GM21360 (cell line): ENCODE measurements around the gene HAP1.
"Not testable (repeated sequence)": the region's sequence is repeated elsewhere in the genome, so short reads cannot be mapped to it uniquely, and the experiment has no call there.

Experiments used
- ATAC-seq: cut with Tn5 transposase; IDR thresholded peaks from one replicate; pipeline ENCODE4 v1.9.1; 2021; ENCODE audit warnings: mild to moderate bottlenecking, moderate library complexity; ENCODE audit not compliant: unreplicated experiment

The HAP1 gene, protein sequence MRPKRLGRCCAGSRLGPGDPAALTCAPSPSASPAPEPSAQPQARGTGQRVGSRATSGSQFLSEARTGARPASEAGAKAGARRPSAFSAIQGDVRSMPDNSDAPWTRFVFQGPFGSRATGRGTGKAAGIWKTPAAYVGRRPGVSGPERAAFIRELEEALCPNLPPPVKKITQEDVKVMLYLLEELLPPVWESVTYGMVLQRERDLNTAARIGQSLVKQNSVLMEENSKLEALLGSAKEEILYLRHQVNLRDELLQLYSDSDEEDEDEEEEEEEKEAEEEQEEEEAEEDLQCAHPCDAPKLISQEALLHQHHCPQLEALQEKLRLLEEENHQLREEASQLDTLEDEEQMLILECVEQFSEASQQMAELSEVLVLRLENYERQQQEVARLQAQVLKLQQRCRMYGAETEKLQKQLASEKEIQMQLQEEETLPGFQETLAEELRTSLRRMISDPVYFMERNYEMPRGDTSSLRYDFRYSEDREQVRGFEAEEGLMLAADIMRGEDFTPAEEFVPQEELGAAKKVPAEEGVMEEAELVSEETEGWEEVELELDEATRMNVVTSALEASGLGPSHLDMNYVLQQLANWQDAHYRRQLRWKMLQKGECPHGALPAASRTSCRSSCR

DNA sequence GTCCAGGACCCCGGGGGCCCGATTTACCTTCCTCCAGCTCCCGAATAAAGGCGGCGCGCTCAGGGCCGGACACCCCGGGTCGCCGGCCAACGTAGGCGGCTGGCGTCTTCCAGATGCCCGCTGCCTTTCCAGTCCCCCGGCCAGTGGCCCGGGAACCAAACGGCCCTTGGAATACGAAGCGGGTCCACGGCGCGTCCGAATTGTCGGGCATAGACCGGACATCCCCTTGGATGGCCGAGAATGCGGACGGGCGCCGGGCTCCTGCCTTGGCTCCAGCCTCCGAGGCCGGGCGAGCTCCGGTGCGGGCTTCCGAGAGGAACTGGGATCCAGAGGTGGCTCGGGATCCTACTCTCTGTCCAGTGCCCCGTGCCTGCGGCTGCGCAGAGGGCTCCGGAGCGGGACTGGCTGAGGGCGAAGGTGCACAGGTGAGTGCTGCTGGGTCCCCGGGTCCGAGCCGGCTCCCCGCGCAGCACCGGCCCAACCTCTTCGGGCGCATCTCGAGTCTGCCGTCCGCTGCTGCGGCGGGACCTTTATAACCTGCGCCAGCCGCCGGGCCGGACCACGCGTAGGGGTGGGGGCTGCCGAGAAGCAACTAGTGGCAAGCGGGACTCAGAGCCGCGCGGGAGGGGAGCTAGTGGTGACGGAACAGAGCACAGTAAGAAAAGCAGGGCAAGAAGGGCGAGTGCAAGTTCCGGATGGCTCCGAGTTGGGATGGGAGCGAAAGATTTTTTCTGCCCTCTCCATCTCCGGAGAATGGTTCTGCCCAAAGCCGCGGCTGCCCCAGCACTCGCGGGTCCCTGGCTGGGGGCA, at the start of gene HAP1:
Gene HAP1 (minus strand): TSS at position 505 of the 810 bp plus-strand sequence. CDS start 9 bp downstream, at position 496.
- no peak for ATAC-seq

DNA sequence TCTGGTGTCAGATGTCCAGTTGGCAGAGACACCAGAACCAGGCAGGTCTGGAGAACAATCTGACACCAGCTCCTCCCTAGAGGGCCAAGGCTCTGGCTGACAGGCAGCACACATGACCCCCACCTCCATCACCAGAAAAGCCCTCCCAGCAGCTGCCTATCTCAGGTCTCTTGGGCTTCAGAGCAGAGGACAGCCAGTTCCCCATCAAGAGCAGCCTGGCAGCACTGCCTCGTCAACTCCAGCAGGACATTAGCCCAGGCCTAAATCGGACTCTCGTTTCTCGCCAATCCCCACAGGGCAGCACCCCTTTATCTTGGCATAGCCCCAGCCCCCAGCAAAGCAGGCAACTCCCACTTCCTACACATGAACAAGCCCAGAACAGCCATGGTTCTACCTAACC, 47.7 kb upstream of the HAP1 start:
- no peak for ATAC-seq

DNA sequence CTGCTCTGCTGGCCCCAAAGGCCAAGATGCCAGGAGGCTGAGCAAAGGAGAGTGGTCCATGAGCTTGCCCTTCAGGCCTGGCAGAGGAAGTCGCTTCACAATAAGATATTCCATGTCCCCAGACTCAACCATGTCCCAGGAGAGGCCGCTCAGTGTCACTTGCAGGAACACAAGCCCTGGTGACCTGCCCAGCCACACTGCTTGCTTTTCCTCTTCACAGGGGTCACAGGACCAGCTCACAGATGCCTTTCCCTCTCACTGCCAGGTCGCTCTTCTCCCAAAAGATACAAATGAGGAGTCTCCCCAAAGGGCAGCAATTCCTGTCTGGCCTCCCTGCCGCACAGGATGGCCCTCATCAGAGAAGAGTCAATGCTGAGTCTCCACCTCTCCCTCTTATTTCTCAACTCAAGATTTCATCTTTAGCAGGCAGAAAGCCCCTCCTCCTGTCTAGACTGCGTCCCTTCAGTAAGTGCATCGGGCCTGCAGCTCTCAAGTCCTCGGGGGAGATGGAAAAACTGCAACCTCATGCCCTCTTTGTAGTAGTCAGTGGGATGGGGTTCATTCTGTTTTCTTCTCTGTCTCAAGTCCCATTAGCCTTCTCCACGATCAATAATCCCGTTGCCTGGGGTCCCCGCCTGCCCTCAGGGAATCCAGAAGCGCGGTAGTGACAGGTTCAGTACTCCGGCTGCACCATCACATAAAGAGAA, 47.1 kb upstream of the HAP1 start:
- ATAC-seq, result no peak

DNA sequence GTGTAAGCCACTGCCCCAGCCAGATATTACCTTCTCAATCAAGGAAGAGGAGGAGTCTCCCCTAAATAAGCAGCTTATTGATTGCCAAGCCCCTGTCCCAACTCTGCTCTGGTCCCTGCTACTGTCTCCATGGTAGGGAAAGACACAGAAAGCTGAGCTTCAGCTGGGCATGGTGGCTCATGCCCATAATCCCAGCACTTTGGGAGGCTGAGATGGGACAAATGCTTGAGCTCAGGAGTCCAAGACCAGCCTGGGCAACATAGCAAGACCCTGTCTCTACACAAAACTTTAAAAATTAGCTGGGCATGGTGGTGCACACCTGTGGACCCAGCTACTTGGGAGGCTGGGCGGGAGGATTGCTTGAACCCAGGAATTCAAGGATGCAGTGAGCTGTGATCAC, 45.5 kb upstream of the HAP1 start:
- no peak for ATAC-seq

DNA sequence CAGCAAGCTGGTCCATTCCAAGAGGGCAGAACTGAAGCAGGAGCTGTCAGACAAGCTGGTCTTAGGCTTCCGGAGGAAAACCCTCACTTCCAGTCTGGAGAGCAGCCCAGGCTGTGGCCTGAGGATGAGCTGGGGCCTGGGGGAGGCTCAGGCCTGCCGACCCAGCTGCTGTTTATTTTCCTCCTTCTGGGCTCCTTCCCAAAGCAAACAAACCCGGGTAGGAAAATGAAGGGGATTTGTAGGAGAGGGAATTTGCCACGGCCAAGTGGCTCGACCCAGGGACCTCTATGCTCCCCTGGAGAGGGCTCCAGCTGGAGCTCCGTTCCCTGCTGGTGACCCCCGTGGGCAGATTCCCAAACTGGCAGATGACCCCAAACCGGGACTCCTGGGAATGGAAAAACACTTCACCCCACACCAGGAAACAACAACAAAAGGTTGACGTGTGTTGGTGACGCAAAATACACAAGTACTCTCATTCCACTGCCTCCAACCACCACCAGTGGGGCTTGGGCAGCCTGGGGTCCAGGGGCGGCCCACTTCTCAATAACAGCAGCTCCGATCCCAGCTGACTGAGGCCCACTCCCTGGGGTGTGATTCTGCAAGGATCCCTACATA, 43.2 kb upstream of the HAP1 start:
- no peak for ATAC-seq

DNA sequence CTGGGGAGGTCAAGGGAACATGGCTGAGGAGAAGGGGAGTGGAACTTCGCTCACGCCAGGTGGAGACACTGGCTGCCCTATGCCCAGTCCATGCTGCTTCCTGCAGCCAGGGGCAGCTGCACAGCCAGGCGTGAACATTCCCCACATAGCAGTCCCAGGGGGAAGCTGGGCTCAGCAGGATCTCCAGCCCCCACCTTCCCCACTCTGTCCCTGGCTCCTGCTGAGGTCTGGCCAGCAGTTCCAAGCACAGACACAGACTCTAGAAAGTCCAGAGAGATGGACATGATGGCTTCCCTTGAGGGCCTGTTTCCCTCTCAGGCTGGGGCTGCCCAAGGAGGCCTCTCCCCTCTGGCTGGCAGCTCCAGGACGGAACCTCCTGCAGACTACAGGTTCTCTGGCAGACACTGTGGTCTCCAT, 42.7 kb upstream of the HAP1 start:
- ATAC-seq, result no peak

DNA sequence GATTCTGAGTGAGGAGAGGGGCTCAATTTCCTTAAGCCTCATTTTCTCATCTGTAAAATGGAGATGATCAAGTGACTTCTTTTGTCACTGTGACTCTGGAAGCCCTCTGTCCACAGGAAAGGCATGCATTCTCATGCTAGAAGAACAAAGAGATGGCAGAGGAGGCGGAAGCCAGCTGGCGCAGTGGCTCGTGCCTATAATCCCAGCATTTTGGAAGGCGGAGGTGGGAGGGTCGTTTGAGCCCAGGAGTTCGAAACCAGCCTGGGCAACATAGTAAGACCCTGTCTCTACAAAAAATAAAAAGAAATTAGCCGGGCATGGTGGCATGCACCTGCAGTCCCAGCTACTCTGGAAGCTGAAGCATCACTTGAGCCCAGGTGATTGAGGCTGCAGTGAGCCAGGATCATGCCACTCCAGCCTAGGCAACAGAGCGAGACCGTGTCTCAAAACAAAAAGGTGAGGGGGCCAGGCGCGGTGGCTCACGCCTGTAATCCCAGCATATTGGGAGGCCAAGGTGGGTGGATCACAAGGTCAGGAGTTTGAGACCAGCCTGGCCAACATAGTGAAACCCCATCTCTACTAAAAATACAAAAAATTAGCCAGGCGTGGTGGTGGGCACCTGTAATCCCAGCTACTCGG, 41.9 kb upstream of the HAP1 start:
- ATAC-seq, result not testable (repeated sequence)

DNA sequence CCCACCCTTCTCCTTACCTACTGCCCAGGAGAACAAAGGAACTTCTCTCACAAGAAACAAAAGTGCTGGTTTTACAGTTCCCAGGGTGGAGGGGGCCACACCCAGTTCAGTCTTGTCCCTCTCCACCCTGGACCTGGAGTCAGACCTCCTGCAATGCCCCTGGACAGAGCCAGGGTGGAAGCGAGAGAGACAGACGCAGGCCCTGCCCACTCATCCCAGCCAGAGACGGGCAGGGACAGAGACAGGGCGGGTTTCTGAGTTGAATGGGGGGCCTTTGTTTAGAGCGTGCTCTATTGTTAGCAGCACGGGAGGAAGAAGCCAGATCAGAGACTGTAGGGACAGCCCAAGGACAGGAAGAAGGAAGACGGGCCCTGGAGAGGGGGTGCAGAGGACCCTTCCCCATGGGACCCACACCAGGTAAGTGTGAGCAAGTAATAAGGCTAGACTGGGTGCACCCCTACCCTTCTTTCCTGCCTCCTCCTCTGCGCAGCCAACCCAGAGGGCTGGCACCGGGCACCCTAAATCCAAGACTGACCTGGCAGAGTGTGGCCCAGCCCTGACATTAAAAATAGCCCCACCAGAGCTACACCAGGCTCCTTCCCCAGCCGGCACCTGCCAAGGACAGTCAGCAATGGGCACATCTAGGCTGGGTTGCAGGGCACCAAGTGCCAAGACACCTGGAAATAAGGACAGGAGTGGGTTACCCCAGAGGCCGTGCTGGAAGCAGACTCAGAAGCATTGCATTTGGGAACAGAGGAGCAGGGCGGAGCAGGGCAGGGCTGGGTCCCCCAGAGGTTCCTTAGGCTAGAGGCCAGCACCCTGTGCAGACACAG, 41.2 kb upstream of the HAP1 start:
- ATAC-seq, result no peak

DNA sequence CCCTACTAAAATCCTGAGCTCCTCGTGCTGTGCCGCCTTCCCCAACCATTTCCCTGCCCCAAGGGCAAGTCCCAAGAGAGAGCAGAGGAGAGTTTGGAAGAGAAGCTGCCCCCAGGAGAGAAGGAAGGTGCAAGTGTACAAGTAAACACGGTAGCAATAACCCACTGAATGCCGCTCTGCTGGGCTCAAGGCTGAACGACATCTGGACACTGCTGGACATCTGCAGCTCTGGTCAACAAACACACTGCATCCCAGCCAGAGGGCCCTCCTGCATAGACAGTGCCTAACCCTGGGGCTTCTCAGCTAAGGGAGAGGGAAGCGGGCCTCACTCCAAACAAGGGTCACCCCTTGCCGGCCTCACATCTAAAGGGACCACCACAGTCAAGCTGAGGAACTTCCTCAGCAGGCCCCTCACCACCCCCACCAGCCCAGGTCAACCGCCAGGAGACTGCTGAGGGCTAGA, 39.3 kb upstream of the HAP1 start:
- no peak for ATAC-seq

DNA sequence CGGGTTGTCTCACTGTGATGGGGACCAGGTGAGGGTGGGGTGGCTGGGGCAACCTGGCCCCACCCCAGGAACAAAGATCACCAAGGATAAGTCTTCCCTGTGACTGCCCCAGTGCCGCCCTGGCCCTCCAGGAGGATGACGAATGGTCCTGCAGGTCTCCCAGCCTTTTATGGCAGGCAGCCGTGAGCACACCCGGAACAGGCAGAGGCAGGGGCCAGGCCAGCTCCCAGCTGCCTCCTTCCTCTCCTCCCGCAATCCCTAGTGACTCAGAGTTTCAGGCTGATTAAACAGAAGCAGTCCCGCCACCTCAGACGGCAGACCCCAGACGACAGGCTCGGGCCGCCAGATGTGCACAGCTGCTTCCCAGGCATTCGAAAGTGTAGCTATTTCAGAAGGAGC, 38.7 kb upstream of the HAP1 start:
- ATAC-seq, result no peak

DNA sequence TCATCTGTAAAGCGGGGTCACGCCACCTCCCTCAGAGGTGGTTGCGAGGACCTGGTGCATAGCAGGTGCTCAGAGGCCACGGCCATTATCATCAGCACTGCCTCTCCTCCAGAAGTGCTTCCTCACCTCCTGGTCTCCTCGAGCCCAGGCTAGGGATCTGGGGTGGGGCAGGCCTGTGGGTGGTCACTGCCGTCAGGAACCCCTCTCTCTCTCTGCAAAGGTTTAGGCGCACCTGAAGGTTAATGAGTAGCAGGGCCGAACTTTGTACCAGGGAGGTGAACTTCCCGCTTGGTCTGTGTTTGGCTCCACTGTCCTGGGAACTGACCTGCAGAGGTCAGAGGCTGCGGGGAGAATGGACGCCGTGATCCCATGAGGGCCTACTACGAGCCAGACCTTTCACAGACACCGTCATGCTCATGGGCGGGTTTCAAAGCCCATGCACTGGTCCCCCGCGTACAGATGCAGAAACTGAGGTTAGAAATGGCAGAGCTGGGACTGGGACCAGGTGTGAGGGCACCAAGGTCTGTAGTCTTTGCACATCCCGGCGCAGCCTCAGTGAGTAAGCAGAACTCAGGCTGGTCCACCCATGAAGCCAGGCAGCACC, 38.2 kb upstream of the HAP1 start:
- ATAC-seq, result no peak

DNA sequence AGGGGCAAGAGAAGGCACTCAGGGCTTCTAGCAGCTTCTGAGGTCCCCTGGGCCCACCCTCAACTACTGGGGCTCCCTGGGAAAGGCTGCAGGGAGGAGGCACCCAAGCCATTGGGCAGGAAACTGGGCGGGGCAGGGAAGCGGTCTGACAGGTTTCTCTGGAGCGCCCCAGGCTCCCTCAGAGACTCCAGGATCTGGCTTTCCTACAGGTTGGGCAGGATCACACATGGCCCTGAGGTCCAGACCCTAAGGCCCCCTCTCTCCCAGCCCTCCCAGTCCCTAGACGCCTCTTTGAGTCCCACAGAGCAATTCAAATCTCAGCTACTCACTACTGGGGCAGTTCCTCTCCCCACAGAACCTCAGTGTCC, 37.8 kb upstream of the HAP1 start:
- no peak for ATAC-seq

DNA sequence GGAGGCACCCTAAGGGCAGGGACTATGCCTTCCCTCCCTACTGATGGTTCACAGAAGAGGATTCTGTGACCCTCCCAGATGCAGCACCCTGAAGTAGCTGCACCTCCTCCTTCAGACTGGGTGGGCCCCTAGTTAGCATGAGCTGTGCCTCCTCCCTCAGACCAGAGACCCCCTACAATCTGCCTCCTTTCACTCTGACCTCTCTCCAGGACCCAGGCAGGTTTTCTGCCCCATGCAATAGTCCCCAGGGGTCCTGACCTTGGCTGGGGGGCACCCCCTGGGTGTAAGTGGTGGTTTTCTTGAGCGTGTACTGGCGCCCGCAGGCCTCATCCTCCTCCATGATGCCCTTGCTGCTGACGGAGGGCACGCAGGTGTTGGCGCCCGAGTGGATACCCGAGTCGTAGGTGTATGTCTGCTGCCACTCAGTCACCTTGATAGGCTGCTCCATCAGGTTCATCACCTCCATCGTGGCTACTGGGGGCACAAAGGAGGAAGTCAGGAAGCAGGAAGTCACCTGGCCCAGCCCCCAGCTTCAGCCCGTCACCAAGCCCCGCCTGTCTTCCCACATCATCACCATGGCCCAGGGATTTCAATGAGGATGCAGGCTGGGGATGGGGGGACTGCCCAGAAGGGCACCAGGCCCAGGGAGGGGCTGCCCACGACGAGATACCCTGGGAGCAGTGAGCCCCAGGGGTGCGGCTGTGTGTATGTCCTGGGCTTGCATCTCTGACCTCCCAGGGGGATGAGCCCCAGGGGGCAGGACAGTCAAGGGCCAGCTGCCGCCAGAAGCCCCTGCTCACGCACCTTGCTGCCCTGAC, 37.2 kb upstream of the HAP1 start:
- ATAC-seq, result no peak

DNA sequence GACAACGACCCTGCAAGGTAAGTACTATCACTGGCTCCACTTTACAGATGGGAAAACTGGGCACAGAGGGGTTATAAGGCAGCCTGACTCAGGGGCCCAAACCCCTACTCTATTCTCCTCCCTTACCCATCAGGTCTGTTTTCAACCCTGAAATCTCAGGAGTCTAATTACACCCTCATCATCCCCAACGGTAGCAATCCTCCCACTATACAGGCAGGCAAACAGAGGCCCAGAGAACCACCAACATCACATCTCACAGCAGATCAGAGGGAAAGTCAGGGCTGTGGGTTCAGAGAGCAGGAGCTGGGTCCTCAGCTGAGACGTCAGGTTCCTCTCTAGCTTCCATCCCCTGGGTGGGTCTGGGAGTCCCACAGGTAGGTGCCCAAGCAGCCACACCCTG, 35.5 kb upstream of the HAP1 start:
- ATAC-seq, result no peak

DNA sequence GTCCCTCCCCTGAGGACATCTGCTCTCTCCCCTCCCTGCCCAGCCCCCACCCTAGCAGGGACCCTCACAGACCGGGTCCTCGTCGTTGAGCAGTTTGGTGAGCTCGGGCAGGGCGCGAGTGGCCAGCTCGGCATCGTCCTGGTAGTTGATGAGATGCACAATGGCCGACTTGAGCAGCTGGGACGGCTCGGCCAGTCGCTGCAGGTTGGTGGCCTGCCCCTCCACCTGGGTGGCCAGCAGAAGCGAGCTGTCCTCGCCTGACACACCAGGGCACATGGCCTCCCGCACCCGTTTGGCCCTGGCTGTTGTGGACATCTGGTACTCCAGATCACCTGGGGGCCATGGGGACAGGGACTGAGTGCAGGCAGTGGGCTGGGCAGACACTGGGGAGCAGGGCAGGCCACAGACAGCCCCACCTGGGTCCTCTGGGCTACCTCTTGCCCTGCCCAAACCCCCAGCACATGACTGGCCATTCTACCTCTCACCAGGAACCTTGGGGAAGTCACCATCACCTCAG, 35.0 kb upstream of the HAP1 start:
- no peak for ATAC-seq

DNA sequence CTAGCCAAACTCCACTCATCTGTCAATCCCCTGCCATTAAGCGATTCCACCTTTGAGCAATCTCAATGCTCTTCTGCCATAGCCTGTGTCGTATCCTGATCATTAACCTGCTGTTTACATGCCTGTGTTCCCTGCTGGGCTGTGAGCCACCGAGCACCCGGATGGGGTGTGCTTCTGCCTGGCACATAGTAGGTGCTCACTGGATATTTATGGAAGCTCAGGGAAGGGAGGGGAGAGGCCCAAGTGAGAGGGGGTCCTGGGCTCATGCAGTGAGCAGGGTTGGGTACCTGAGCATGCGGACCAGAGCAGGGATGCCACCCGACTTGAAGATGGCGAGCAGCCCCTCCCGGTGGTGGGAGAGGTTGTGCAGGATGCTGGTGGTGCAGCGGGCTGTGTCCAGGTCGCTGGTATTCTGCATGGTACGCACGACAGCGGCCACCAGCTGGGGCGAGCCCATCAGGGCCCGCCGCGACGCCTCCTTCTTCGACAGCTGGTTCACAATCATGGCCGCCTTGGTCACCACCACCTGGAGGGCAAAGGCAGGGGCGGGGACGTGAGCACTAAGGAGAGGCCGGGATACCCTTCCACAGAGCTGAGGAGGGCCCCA, 34.3 kb upstream of the HAP1 start:
- ATAC-seq, result no peak

DNA sequence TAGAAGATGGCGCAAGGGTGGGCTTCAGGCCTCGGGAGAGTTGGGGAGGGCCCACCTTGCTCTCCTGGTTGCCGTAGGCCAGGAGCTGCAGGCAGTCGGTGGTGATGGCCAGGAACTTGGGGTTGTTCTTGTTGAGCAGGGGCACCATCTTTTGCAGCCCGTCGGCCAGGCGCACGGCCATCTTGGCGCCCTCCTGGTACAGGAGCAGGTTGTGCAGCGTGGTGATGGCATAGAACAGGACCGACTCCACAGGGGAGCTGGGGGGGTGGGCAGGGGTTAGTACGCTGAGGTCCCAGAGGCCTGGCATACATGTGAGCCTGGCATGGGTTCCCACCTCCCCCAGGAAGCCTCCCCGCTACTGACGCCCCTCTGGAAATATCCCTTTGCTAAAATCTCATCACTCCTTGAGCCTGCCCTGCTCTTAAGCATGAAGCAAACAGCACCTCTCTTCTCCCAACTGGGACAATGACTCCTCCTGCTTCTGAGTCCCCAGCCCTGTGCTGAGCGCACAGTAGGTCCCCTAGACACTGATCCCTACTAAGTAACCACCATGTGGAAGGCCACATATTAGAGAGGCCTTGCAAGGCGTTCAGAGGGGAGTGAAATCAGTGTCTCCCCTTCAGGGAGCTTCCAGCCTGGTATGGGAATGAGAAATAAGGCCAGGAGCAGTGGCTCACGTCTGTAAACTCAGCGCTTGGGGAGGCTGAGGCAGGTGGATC, 33.0 kb upstream of the HAP1 start:
- no peak for ATAC-seq
